ENCODE results near the gene FMO2. TPM values are rescaled to one million over a fixed set of nuclear protein-coding genes. Genes with fewer than 3 reads are reported as not detected.
"Not testable (repeated sequence)": the region's sequence is repeated elsewhere in the genome, so short reads cannot be mapped to it uniquely, and the experiment has no call there.

FMO2 gene
- total RNA-seq, 4 donors from 2014 or later = 1.9 to 74.4 (median 29.4) TPM

GRCh38 chr1:171233183-171233582 is 48.1 kb downstream of the FMO2 start:
- no peak for DNase-seq
- intact Hi-C loops (cut with DNase I; ENCODE audit: low total_unique reads) = no loop called here

DNA sequence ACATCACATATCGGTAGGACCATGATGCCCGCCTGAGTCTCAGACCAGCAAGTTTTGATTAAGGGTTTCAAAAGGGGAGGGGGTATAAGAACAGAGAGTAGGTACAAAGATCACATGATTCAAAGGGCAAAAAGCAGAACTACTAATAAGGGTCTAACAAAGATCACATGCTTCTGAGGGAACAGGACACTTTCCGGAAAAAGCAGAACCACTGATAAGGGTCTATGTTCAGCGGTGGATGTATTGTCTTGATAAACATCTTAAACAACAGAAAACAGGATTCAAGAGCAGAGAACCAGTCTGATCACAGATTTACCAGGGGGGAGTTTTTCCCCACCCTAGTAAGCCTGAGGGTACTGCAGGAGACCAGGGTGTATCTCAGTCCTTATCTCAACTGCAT is 51.1 kb downstream of the FMO2 start:
- H3K4me1 ChIP-seq; intact Hi-C loops (cut with DNase I; ENCODE audit: low total_unique reads); DNase-seq: not testable (repeated sequence)

More at GRCh38 chr1:171233183-171233582, 48.1 kb downstream of the FMO2 start:
- H3K4me3 ChIP-seq = no peak overlapping the region
- H3K4me1 ChIP-seq = no peaks in the 10 kb centered on the region
- H3K9me3 ChIP-seq = no peaks in the 10 kb centered on the region
- no peak for TF ChIP-seq POLR2A (IDR thresholded peaks at IDR 0.05)
- TF ChIP-seq CTCF (IDR thresholded peaks at IDR 0.05) = no peak
- H3K27me3 ChIP-seq = no peaks in the 10 kb centered on the region
- H3K36me3 ChIP-seq = no peaks in the 10 kb centered on the region
- no peak overlapping the region for H3K27ac ChIP-seq

DNA sequence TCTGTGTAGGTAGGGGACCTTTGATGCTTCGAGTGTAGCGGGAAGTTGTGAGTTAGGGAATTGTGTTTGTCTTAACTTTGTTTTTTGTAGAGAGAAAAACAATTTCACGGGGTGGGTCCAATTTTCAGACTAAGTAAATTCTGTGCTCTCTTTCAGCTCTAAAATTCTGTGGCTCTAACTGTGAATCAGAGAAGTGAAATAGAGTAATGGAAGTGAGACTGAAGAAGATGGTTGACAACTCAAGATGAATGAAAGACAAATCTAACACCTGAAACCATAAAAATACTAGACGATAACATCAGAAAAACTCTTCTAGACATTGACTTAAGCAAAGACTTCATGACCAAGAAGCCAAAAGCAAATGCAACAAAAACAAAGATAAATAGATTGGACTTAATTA is 58.8 kb downstream of the FMO2 start:
- H3K4me3 ChIP-seq = no peak overlapping the region
- no peak for DNase-seq
- intact Hi-C loops (cut with DNase I; ENCODE audit: low total_unique reads) = no loop called here

More for the DNA sequence above, 51.1 kb downstream of the FMO2 start:
- H3K36me3 ChIP-seq, H3K27ac ChIP-seq, H3K27me3 ChIP-seq, H3K9me3 ChIP-seq, H3K4me3 ChIP-seq: not testable (repeated sequence)

DNA sequence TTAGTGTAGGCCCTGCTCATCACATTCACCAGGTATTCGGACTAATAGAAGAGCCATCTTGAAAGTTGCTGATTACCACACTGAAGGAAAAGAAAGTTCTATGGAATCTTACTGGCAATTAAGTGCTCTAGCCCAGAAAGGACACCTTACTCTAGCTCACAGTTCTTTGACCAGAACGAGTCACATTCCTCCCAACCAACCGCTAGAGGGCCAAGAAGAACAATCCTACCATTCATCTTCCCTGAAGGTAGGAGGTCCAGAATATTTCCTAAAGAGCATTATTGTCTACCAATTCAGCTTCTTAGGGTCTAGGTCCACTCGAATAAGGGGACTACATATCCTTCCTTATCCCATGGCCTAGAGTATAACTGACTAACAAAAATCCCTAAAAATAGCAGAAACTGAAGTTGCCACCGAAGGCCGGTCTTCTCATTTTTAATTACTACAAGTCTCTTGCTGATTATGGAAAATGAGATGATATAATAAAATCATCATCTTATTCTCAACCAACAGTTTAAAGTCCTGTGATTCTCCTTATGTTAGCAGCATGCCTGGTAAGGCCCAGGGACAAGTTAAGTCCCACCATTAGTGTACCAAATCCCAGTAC is 60.5 kb downstream of the FMO2 start:
- Histone ChIP-seq H3K4me3 (no peak overlapping the region), H3K36me3 (no peaks in the 10 kb centered on the region), H3K4me1 (no peaks in the 10 kb centered on the region), H3K27me3 (no peaks in the 10 kb centered on the region), H3K9me3 (no peaks in the 10 kb centered on the region), H3K27ac (no peak overlapping the region)
- DNase-seq = no peak
- TF ChIP-seq POLR2A (IDR thresholded peaks at IDR 0.05) (no peak), CTCF (IDR thresholded peaks at IDR 0.05) (peak; percentile 47 to 60 (median 54))
- intact Hi-C loops (cut with DNase I; ENCODE audit: low total_unique reads) = no loop called here

More for the DNA sequence above, 58.8 kb downstream of the FMO2 start:
- TF ChIP-seq CTCF (IDR thresholded peaks at IDR 0.05) = no peak
- no peak for TF ChIP-seq POLR2A (IDR thresholded peaks at IDR 0.05)
- Histone ChIP-seq H3K27ac (no peak overlapping the region), H3K4me1 (no peaks in the 10 kb centered on the region), H3K27me3 (no peaks in the 10 kb centered on the region), H3K9me3 (no peaks in the 10 kb centered on the region), H3K36me3 (no peaks in the 10 kb centered on the region)

- Histone ChIP-seq H3K4me1 (no peaks in the 10 kb centered on the region), H3K27me3 (no peaks in the 10 kb centered on the region), H3K9me3 (no peaks in the 10 kb centered on the region), H3K4me3 (no peak overlapping the region), H3K36me3 (no peaks in the 10 kb centered on the region), H3K27ac (no peak overlapping the region)
- intact Hi-C loops (cut with DNase I; ENCODE audit: low total_unique reads) = no loop called here
- TF ChIP-seq POLR2A (IDR thresholded peaks at IDR 0.05) (no peak), CTCF (IDR thresholded peaks at IDR 0.05) (no peak)
- DNase-seq = no peak
These were observed 62.4 kb downstream of the FMO2 start for GRCh38 chr1:171247501-171247900.

DNA sequence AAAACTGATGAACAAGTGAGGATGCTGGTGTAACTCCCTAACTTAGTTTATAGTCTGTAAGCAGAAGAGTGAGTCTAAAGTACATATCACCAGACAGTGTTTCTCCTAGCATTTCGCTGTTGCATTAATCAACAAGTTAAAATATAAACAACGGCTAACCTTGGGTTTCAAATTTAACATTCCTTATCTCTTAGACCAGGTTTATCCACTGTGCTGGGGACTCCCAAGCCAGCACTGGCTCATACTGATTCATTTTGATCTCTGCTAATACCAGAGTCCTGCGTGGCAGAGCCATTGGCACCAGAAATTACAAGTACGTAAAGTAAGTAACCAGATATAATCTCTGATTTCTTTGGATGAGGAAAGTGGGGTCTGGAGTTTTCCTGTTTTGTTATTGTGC is 63.2 kb downstream of the FMO2 start, which contains the start of gene FMO1:
TSS of gene FMO1 (plus strand) at position 193 of the 400 bp plus-strand sequence. CDS start 9,594 bp downstream, outside the sequence.
- H3K27me3 ChIP-seq = no peaks in the 10 kb centered on the region
- no peak for DNase-seq
- H3K36me3 ChIP-seq = no peaks in the 10 kb centered on the region
- no peaks in the 10 kb centered on the region for H3K9me3 ChIP-seq
- intact Hi-C loops (cut with DNase I; ENCODE audit: low total_unique reads) = no loop called here
- H3K4me1 ChIP-seq = no peaks in the 10 kb centered on the region
- H3K27ac ChIP-seq = no peak within 1 kb of the TSS
- no peak within 1 kb of the TSS for H3K4me3 ChIP-seq
- TF ChIP-seq CTCF (IDR thresholded peaks at IDR 0.05) (no peak), POLR2A (IDR thresholded peaks at IDR 0.05) (no peak)
